ENCODE results near the gene EPHB2.

EPHB2 gene

GRCh38 chr1:22782406-22782805 is 71.8 kb downstream of the EPHB2 start:
- no peak for DNase-seq

DNA sequence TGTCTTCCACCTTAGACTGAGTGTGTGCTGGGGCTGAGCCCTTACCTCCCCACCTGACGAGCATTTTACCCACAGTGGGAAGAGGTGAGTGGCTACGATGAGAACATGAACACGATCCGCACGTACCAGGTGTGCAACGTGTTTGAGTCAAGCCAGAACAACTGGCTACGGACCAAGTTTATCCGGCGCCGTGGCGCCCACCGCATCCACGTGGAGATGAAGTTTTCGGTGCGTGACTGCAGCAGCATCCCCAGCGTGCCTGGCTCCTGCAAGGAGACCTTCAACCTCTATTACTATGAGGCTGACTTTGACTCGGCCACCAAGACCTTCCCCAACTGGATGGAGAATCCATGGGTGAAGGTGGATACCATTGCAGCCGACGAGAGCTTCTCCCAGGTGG is 73.7 kb downstream of the EPHB2 start:
- no peak for DNase-seq

GRCh38 chr1:22784737-22785136 is 74.1 kb downstream of the EPHB2 start:
- DNase-seq, result no peak

DNA sequence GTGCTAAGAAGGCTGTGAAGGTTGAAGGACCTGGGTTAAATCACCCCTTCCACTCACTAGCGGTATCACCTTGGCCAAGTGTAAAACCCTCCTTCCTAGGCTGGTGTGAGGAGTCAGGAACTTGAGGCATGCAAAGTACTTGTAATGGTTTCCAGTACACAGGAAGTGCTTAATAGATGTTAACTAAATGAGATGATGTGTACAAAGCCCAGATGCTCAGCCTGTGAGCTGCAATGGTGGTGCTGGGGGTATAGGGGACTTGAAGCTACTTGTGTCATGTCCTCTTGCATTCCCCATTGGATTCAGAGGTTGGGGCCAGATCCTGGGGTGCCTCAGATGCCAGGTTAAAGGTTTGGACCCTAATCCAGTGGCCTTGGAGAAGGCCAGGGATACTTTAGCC is 75.5 kb downstream of the EPHB2 start:
- DNase-seq, result no peak

- DNase-seq, result no peak
Observed at GRCh38 chr1:22786719-22787489, 76.3 kb downstream of the EPHB2 start.

GRCh38 chr1:22787636-22788035 is 77.0 kb downstream of the EPHB2 start:
- no peak for DNase-seq

- DNase-seq, result no peak
Observed at GRCh38 chr1:22788254-22788661, 77.6 kb downstream of the EPHB2 start.

DNA sequence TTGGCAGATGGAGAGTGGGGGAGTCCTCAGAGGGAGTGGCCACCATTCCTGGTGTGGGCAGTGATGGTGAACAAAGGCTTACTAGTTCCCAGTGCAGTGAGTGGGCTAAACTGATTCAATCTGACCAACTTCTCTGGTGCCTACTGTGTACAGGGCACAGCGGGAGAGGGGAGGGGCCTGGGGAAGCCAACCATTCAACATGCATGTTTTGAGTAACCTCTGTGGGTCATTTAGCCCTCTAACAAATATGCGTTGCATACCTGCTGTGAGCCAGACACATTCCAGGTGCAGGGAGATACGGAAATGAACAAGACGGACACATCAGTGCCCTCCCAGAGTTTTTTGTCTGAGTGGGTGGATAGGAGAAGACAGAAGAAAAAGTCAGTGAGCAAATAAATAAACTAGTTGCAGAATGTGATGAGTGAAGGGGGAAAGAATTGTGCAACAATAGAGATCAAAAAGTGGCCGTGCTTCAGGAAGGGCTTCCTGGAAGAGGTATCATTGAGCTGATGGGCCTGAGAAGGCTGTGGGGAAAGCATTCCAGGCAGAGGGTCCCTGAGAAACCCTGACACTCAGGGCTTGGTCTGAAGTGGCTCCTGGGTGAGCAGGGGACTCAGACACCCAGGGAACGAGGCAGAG is 78.8 kb downstream of the EPHB2 start:
- no peak for DNase-seq

DNA sequence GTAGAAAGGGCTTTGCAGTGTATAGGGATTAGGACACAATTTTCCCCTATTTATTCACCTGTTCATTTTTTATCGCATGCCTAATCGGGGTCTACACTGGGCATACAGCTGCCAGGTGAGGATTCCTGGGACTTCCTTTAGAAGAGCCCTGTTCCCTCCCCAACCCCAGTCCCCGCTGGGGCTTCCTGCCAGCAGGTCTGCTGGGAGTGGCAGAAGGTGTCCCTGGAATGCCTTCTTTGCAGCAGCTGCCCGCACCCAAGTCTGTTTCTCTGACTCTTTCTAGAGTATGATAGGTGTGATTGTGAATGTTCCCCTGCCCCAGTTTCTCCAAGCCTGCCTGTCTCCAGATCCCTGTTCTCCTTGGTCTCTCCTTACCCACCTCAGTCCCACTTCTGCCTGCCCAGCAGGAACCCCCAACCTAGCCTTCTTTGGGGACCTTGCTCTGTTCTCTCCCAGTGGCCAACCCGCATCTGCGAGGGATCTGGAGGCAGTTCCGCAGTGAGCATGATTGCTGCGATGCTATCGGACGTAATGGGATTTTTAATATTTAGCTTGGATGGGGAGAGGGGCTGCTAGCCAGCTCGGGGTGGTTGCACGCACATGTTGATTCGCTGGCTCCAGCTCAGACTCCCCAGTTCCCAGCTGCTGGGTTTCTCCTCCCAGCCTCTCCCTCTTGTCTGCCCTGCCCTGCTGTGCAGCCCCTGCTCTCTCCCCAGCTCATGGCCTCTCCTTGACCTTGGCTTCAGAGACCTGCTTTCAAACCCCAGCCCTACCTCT is 79.8 kb downstream of the EPHB2 start:
- no peak for DNase-seq

DNA sequence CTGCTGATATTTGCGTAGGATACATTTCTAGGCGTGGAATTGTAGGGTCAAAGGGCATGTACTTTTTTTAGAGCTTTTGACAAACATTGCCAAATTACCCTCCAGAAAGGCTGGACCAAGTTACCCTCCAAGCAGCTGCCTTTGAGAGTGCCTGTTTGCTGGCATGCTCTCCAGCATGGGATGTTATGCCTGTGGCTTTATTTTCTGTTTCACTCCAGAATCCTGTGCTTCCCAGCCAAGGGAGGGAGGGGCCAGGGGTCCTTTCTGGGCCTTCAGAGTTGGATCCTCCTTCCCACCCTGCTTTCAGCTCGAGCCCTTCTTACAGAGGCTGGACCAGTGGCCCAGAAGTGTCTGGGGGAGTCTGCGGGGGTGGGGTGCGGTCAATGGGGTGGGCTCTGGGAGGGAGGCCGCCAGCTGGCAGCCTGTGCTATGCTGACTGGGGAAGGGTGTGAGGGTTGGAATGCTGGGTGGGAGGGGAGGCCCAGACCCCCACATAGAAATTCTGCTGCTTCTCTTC is 81.2 kb downstream of the EPHB2 start:
- no peak for DNase-seq

DNA sequence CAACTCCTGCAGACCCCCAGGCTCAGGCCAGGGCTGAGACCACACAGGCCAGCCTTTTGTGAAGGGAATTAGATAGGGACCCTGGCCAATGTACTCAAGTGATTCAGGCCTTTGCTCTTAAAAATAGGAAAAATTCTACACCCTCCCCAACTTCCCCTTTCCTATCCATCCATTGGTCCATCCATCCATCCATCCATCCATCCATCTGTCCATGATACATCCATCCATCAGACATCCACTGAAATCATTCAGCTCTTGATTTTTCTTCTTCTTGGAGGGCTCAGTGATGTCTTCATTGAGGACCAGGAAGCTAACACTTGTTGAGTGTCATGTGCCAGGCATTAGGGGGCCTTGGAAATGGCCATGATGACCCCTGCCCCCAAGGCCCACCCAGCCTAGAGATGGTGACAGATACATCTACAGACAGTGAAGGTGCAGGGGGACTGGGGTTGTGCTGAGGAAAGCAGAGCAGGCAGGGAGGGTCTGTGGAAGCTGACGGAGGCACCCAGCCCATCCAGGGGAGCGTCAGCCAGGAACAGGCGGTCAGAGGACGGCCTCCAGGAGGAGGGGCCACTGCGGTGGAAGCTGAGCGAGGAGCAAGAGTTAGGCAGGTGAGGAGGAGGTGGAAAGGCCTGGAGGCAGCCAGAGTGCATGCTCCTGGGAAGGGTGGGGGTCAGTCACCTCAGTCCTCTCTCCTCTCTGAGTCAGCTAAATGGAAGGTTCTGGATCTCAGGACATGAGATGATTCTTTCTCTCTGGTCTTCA is 81.9 kb downstream of the EPHB2 start:
- no peak for DNase-seq

DNA sequence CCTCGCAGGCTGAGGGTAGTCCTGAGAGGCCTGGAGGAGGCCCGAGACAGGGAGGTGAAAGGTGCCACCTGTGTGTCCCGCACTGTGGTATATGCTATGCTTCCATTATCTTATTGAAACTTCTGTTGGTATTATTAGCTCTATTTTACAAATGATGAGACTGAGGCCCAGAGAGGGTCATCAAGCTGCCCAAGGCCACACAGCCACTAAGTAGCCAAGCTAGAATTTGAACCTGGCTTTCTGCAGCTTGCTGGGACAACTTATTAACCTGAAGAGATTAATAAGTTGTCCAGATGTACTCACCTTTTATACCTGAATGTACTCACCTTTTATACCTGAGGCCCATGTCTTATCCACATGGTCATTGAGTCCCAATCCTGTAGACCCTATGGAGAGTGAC is 83.0 kb downstream of the EPHB2 start:
- no peak for DNase-seq

- DNase-seq, result no peak
Observed at GRCh38 chr1:22794647-22795365, 84.2 kb downstream of the EPHB2 start.

DNA sequence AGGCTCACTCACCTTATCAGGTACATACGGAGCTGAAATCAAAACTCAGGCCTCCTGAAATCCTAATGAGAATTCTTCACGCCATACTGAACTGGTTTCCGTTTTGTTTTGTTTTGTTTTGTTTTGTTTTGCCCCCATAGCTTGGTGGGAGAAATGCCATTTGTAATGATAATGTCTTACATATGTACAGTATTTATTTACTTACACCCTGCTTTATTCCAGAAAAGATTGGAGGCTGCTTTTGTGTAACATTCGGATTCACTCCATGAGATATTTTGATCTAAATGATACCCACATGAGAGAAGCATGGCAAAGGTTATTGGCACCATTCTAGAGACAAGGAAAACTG is 84.7 kb downstream of the EPHB2 start:
- DNase-seq, result no peak

DNA sequence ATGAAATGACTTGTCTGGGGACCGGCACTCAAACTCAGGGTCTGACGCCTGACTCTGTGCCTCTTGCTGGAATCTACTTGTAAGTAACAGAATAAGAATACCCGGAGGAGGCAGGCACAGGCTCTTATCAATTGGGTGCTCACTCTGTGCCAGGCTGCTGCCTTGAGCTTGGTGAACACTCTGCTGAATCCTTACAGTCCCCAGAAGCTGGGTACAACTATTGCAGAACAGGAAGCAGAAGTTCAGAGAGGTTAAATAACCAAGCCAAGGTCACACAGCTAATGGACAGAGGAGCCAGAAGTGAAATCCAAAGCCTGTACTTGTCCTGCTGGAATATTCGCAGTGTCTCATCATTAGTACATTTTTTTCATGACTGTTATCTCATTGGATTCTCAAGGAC is 86.0 kb downstream of the EPHB2 start:
- no peak for DNase-seq

GRCh38 chr1:22798083-22798482 is 87.4 kb downstream of the EPHB2 start:
- no peak for DNase-seq

GRCh38 chr1:22799971-22800370 is 89.3 kb downstream of the EPHB2 start:
- DNase-seq, result no peak

DNA sequence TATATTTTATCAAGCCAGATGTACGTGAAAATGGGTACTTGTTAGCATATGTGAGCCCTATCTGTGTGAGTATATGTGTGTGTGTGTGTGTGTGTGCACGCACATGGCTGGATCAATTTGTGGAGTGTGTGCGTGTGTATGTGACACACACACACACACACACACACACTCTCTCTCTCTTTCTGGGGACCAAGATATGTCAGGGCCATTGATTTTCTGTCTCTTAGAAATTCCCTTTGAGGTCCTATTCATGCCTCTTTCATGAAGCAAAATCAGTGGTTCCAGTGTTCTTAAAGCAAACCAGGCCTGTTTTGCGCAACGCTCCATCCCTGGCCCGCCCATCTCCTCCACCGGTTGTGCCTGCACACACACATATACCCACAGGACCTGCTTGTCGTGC is 90.0 kb downstream of the EPHB2 start:
- DNase-seq, result no peak

DNA sequence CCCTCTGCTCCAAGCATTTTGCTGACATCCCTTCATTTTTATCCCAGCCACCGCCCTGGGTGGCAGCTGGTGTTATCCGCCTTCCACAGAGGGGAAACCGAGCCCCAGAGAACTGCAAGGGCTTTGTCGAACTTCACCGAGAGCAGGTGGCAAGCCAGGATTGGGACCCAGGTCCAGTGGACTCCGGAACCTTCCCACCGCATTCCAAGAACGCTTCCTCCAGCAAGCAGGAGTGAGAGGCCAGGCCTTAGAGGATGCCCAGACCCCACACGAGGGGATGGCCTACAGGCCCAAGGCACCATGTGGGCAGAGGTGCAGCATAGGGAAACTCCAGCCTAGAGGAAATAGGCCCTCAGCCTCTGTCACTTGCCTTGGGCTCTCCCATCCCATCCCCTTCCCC is 90.7 kb downstream of the EPHB2 start:
- DNase-seq, result no peak

DNA sequence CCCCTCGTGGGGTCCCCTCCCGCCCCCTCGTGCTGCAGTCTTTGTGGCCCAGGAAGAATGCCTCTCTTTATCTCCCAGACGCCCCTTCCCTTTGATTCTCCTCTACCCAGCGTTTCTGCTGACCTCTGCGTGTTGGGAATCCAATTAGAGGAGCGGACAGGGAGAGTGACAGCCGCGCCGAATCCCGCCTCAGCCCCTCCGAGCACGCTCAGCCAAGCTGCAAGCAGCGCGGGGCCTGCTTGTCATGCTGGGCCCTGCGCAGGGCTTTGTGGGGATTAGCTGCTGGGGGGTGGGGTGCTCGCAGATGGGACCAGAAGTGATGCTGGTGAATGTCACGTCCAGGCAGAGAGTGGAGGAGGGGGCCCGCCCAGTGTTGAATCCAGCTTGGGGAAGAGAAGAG is 91.1 kb downstream of the EPHB2 start:
- no peak for DNase-seq

- no peak for DNase-seq
Observed at GRCh38 chr1:22803833-22804232, 93.2 kb downstream of the EPHB2 start.

DNA sequence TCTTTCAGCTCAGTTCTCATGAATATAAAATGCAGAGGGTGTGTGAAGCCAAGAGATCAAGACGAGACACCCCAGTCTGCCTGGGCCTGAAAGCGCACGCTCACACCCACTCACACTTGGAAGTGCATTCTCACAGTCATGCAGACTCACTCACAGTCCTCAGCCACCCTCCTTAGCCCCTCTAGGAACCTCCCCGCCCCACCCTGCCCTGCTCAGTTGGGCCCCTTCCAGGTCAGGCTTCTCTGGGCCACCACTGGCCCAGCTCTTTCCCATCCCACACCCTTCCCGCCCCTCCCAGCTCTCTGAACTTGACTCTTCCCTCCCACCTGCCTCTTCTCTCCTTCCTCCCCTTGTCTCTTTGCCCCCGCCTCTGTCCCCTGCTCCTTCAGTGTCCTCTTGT is 93.8 kb downstream of the EPHB2 start:
- DNase-seq, result no peak

Measured in DMS79 treated with DMSO at 0.1 percent for 48 hours (cell line).